ENCODE results near the gene TNFRSF6B.

TNFRSF6B gene

DNA sequence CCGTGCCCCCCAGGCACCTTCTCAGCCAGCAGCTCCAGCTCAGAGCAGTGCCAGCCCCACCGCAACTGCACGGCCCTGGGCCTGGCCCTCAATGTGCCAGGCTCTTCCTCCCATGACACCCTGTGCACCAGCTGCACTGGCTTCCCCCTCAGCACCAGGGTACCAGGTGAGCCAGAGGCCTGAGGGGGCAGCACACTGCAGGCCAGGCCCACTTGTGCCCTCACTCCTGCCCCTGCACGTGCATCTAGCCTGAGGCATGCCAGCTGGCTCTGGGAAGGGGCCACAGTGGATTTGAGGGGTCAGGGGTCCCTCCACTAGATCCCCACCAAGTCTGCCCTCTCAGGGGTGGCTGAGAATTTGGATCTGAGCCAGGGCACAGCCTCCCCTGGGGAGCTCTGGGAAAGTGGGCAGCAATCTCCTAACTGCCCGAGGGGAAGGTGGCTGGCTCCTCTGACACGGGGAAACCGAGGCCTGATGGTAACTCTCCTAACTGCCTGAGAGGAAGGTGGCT lies 960 bp downstream of the TNFRSF6B start:
- Histone ChIP-seq H3K36me3 (ENCODE audit: insufficient read depth, low read length) (peaks cover 59% of the 10 kb centered on the region), H4K20me1 (ENCODE audit: insufficient read depth, low read length) (peaks cover 40% of the 10 kb centered on the region), H3K4me2 (ENCODE audit: insufficient read depth, low read length) (no peak overlapping the region), H3K9ac (ENCODE audit: low read depth, low read length) (no peak overlapping the region), H3K27me3 (ENCODE audit: insufficient read depth, low read length, poor library complexity) (no peaks in the 10 kb centered on the region), H2AFZ (ENCODE audit: low read depth, low read length) (no peak overlapping the region), H3K9me3 (ENCODE audit: insufficient read depth, low read length, severe bottlenecking) (no peaks in the 10 kb centered on the region), H3K4me1 (ENCODE audit: insufficient read depth, low read length) (no peaks in the 10 kb centered on the region), H3K79me2 (ENCODE audit: insufficient read depth, low read length) (no peaks in the 10 kb centered on the region), H3K27ac (ENCODE audit: low read length) (no peak overlapping the region), H3K4me3 (ENCODE audit: low read depth in 1 of 2, low read length in 2 of 2) (no peak overlapping the region)
- ATAC-seq (ENCODE audit: insufficient read depth, low read depth) (peak; percentile 10), DNase-seq (no peak)
- TF ChIP-seq, protein P1, sequence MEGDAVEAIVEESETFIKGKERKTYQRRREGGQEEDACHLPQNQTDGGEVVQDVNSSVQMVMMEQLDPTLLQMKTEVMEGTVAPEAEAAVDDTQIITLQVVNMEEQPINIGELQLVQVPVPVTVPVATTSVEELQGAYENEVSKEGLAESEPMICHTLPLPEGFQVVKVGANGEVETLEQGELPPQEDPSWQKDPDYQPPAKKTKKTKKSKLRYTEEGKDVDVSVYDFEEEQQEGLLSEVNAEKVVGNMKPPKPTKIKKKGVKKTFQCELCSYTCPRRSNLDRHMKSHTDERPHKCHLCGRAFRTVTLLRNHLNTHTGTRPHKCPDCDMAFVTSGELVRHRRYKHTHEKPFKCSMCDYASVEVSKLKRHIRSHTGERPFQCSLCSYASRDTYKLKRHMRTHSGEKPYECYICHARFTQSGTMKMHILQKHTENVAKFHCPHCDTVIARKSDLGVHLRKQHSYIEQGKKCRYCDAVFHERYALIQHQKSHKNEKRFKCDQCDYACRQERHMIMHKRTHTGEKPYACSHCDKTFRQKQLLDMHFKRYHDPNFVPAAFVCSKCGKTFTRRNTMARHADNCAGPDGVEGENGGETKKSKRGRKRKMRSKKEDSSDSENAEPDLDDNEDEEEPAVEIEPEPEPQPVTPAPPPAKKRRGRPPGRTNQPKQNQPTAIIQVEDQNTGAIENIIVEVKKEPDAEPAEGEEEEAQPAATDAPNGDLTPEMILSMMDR (IDR thresholded peaks at IDR 0.05; ENCODE audit: borderline replicate concordance, extremely low read depth, low read length, poor library complexity, severe bottlenecking): no peak
- TF ChIP-seq EZH2 (IDR thresholded peaks at IDR 0.05; ENCODE audit: borderline replicate concordance, low read depth, low read length, severe bottlenecking): no peak

DNA sequence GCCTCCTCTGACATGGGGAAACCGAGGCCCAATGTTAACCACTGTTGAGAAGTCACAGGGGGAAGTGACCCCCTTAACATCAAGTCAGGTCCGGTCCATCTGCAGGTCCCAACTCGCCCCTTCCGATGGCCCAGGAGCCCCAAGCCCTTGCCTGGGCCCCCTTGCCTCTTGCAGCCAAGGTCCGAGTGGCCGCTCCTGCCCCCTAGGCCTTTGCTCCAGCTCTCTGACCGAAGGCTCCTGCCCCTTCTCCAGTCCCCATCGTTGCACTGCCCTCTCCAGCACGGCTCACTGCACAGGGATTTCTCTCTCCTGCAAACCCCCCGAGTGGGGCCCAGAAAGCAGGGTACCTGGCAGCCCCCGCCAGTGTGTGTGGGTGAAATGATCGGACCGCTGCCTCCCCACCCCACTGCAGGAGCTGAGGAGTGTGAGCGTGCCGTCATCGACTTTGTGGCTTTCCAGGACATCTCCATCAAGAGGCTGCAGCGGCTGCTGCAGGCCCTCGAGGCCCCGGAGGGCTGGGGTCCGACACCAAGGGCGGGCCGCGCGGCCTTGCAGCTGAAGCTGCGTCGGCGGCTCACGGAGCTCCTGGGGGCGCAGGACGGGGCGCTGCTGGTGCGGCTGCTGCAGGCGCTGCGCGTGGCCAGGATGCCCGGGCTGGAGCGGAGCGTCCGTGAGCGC lies 1.6 kb downstream of the TNFRSF6B start:
- no peaks in the 10 kb centered on the region for H3K27me3 ChIP-seq (ENCODE audit: insufficient read depth, low read length, poor library complexity)
- H4K20me1 ChIP-seq (ENCODE audit: insufficient read depth, low read length): peaks cover 46% of the 10 kb centered on the region
- no peak overlapping the region for H3K4me3 ChIP-seq (ENCODE audit: low read depth in 1 of 2, low read length in 2 of 2)
- H3K27ac ChIP-seq (ENCODE audit: low read length): no peak overlapping the region
- DNase-seq: no peak
- H3K4me1 ChIP-seq (ENCODE audit: insufficient read depth, low read length): no peaks in the 10 kb centered on the region
- H3K36me3 ChIP-seq (ENCODE audit: insufficient read depth, low read length): peaks cover 62% of the 10 kb centered on the region
- no peaks in the 10 kb centered on the region for H3K9me3 ChIP-seq (ENCODE audit: insufficient read depth, low read length, severe bottlenecking)
- no peak overlapping the region for H3K9ac ChIP-seq (ENCODE audit: low read depth, low read length)
- ATAC-seq (ENCODE audit: insufficient read depth, low read depth): no peak
- H3K79me2 ChIP-seq (ENCODE audit: insufficient read depth, low read length): no peaks in the 10 kb centered on the region; the same call in 1 of the 2 replicates
- no peak overlapping the region for H3K4me2 ChIP-seq (ENCODE audit: insufficient read depth, low read length)
- TF ChIP-seq EZH2 (IDR thresholded peaks at IDR 0.05; ENCODE audit: borderline replicate concordance, low read depth, low read length, severe bottlenecking): no peak
- TF ChIP-seq, protein P1 (IDR thresholded peaks at IDR 0.05; ENCODE audit: borderline replicate concordance, extremely low read depth, low read length, poor library complexity, severe bottlenecking): no peak
- H2AFZ ChIP-seq (ENCODE audit: low read depth, low read length): no peak overlapping the region

DNA sequence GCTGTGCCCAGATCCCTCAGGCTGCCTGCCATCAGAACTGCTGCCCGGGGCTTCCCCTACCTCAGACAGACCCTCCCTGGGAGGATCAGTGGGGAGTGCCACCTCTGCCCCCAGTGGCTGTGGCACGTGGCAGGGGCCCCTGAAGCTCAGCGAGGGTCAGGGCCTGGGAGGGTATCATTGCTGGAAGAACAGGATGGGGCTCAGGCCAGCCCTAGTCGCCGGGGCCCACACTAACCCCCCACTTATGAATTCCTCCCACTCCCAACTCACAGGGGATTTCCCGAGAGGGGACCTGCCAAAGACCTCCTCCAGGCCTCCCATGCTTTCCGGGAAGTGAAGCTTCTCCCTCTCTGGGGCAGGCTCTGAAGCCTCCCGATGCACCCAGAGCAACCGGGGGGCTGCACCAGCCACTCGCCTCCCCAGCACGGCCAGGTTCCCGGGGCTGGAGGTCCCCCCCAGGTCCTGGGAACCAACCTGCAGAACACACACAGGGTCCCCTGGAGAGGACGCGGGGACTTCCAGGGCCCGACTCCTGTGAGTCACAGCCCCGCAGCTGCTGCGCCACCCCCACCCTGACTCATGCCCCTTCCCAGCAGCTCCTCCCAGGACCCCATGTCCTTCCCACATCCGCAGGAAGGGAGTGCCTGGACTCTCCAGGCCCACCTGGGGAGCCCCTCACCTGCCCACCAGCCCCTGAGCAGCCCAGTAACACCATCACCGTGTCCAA lies 2.5 kb downstream of the TNFRSF6B start:
- Histone ChIP-seq H3K27me3 (ENCODE audit: insufficient read depth, low read length, poor library complexity) (no peaks in the 10 kb centered on the region), H3K4me1 (ENCODE audit: insufficient read depth, low read length) (no peaks in the 10 kb centered on the region), H3K9me3 (ENCODE audit: insufficient read depth, low read length, severe bottlenecking) (no peaks in the 10 kb centered on the region), H3K9ac (ENCODE audit: low read depth, low read length) (no peak overlapping the region), H2AFZ (ENCODE audit: low read depth, low read length) (no peak overlapping the region), H3K4me2 (ENCODE audit: insufficient read depth, low read length) (no peak overlapping the region), H3K4me3 (ENCODE audit: low read depth in 1 of 2, low read length in 2 of 2) (no peak overlapping the region), H4K20me1 (ENCODE audit: insufficient read depth, low read length) (peaks cover 54% of the 10 kb centered on the region), H3K79me2 (ENCODE audit: insufficient read depth, low read length) (no peaks in the 10 kb centered on the region; the same call in none of the 2 replicates), H3K36me3 (ENCODE audit: insufficient read depth, low read length) (peaks cover 68% of the 10 kb centered on the region), H3K27ac (ENCODE audit: low read length) (no peak overlapping the region)
- no peak for TF ChIP-seq EZH2 (IDR thresholded peaks at IDR 0.05; ENCODE audit: borderline replicate concordance, low read depth, low read length, severe bottlenecking)
- TF ChIP-seq, protein P1 (IDR thresholded peaks at IDR 0.05; ENCODE audit: borderline replicate concordance, extremely low read depth, low read length, poor library complexity, severe bottlenecking): no peak
- no peak for DNase-seq
- ATAC-seq (ENCODE audit: insufficient read depth, low read depth): no peak
